AG04450 (cell line): Measurements from ENCODE around the gene FMR1NB. TPM values are rescaled to one million over a fixed set of nuclear protein-coding genes. Genes with fewer than 3 reads are reported as not detected.

Source experiments
- CTCF ChIA-PET: fragments of 300-600, 350-600 bp; formaldehyde crosslinking; extraction: SDS; loops from one replicate; lab custom pipeline; 2022; ENCODE audit warnings: antibody characterized with exemption, inconsistent platforms; lab: Charles Lee
- POLR2A ChIA-PET: fragments of 350-600 bp; formaldehyde crosslinking; extraction: SDS; loops from one replicate; lab custom pipeline; 2021; ENCODE audit warnings: antibody characterized with exemption, inconsistent platforms; lab: Yijun Ruan, JAX
- DNase-seq: peaks from one replicate; pipeline ENCODE4 v3.0.0-alpha.2; 2011; ENCODE audit warnings: low read depth, low spot score
- H3K27ac ChIP-seq: one replicate; pipeline ENCODE4 v1.5.1; 2012; ENCODE audit warnings: low read depth, low read length, control low read depth
- H3K27me3 ChIP-seq: one replicate; pipeline ENCODE4 v1.6.0; 2012; ENCODE audit warnings: low read length; ENCODE audit not compliant: control insufficient read depth, insufficient read depth
- H3K4me3 ChIP-seq: 2 replicates; pipeline ENCODE4 v1.5.1; 2011; ENCODE audit warnings: mild to moderate bottlenecking, low read depth, low read length, control low read depth
- H3K9me3 ChIP-seq: 2 replicates; pipeline ENCODE4 v1.5.1; 2012; ENCODE audit warnings: low read length; ENCODE audit not compliant: control insufficient read depth, insufficient read depth
- polyA plus RNA-seq: library from polyadenylated mRNA; depleted of rRNA; stranded (reverse); fragments of >200 nt; gene quantifications from 2 replicates; pipeline ENCODE4 v1.2.3, GENCODE V29; 2011
- TF ChIP-seq, protein P1 (sequence below): IDR thresholded peaks from 2 replicates; pipeline ENCODE4 v1.5.1; 2011; ENCODE audit warnings: low read depth, low read length, control low read depth, inconsistent platforms

The FMR1NB gene
- polyA plus RNA-seq, 1 experiment = not detected

DNA sequence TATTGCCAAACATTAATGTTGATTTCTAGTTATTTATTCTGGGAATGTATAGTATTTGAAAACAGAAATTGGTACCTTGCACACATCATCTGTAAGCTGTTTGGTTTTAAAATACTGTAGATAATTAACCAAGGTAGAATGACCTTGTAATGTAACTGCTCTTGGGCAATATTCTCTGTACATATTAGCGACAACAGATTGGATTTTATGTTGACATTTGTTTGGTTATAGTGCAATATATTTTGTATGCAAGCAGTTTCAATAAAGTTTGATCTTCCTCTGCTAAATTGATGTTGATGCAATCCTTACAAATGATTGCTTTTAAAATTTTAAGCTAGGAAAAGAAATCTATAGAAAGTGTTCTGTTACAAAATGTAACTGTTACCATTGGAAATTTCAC lies 30.8 kb upstream of the FMR1NB start:
- ChIA-PET CTCF (no interaction called here), POLR2A (no interaction called here)
- TF ChIP-seq, protein P1, sequence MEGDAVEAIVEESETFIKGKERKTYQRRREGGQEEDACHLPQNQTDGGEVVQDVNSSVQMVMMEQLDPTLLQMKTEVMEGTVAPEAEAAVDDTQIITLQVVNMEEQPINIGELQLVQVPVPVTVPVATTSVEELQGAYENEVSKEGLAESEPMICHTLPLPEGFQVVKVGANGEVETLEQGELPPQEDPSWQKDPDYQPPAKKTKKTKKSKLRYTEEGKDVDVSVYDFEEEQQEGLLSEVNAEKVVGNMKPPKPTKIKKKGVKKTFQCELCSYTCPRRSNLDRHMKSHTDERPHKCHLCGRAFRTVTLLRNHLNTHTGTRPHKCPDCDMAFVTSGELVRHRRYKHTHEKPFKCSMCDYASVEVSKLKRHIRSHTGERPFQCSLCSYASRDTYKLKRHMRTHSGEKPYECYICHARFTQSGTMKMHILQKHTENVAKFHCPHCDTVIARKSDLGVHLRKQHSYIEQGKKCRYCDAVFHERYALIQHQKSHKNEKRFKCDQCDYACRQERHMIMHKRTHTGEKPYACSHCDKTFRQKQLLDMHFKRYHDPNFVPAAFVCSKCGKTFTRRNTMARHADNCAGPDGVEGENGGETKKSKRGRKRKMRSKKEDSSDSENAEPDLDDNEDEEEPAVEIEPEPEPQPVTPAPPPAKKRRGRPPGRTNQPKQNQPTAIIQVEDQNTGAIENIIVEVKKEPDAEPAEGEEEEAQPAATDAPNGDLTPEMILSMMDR = no peak
- no peak overlapping the region for H3K4me3 ChIP-seq
- no peaks in the 10 kb centered on the region for H3K27me3 ChIP-seq
- DNase-seq = no peak
- no peak overlapping the region for H3K27ac ChIP-seq
- H3K9me3 ChIP-seq = no peaks in the 10 kb centered on the region

DNA sequence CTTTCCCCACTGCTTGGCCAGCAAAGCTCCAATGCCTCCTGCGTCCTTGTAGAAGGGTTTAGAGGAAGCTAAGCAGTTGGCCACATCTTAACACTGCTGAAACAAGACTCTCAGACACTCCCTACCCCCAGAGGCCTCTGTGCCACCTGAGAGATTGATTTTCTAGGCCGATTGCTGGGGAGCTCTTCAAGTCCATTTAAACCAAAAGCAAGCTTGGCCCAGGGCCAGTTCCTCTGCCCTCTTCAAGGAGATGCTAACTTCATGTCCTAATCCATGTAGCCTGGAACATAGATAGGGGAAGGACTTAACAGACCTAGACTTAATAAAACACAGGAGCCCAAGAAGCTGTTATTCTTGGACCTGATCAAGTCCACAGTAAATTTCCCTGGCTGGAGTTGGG lies 27.2 kb upstream of the FMR1NB start:
- no peaks in the 10 kb centered on the region for H3K9me3 ChIP-seq
- H3K27ac ChIP-seq = no peak overlapping the region
- no peak for DNase-seq
- ChIA-PET CTCF (no interaction called here), POLR2A (no interaction called here)
- TF ChIP-seq, protein P1 = no peak
- H3K4me3 ChIP-seq = no peak overlapping the region
- H3K27me3 ChIP-seq = no peaks in the 10 kb centered on the region

DNA sequence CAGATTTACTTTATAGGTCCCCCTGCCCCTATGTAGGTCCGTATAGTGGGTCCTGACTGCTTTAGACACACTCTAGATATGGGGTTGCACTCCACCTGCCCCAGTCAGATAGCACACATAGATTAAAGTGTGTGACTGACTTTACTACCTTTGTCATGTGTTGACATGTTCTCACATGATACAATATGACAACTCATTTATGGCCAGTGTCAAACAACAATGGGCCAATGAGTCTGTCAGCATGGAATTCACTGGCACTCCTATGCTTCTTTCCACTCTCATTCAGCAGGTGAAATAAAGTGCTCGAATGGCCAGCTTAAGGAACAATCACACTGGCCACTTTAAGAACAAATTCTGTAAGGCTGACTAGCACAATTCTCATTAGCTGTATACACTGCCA lies 23.8 kb upstream of the FMR1NB start:
- TF ChIP-seq, protein P1 = no peak
- no peak for DNase-seq
- no peak overlapping the region for H3K4me3 ChIP-seq
- ChIA-PET CTCF (no interaction called here), POLR2A (no interaction called here)
- H3K9me3 ChIP-seq = no peaks in the 10 kb centered on the region
- H3K27ac ChIP-seq = no peak overlapping the region
- no peaks in the 10 kb centered on the region for H3K27me3 ChIP-seq

DNA sequence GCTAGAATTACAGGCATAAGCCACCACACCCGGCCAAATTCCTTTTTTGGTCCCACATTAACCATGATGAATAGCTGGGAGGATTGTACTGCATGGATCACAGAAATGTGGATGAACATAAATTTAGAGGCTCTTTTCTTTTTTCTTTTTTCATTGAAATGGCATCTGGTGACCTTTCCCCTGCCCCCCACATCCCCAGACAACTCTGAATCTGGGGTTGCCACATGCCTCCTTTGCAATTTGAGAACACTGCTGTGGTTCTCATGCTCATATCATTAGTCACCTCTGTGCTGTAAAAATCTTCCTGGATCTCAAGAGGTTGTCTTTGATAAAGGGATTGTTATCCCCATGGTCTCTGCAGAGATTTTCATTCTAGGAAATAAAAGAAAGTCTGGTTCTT lies 22.8 kb upstream of the FMR1NB start:
- Histone ChIP-seq H3K9me3 (no peaks in the 10 kb centered on the region), H3K27ac (no peak overlapping the region), H3K4me3 (no peak overlapping the region), H3K27me3 (no peaks in the 10 kb centered on the region)
- DNase-seq = peak; percentile 2
- POLR2A ChIA-PET = no interaction called here
- CTCF ChIA-PET = no interaction called here
- TF ChIP-seq, protein P1 = no peak

DNA sequence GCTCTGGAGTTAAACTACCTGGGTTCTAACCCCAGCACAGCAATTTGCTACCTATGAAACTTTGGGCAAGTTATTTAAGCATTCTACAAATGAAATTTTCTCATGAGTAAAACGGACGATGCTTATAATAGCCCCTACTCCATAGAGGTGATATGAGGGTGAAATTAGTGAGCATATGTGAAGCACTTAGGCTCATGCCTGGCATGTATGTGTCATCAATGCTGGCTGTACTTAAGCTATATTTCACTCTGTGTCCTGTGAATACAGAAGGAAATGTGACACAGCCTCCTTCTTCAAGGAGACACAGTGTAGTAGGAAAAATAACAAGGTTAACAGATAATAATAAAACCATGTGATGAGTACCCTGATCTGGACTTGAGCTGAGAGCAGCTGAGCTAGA lies 20.4 kb upstream of the FMR1NB start:
- Histone ChIP-seq H3K9me3 (no peaks in the 10 kb centered on the region), H3K27me3 (no peaks in the 10 kb centered on the region), H3K27ac (no peak overlapping the region), H3K4me3 (no peak overlapping the region)
- TF ChIP-seq, protein P1 = no peak
- no peak for DNase-seq
- ChIA-PET POLR2A (no interaction called here), CTCF (no interaction called here)
